GM18868 (cell line): Measurements from ENCODE around the gene COL1A2.
A peak's percentile ranks its signal among the peaks of the same experiment; 100 is the strongest.

Source experiments
- ATAC-seq: cut with Tn5 transposase; IDR thresholded peaks from one replicate; pipeline ENCODE4 v1.9.1; 2021; ENCODE audit warnings: mild to moderate bottlenecking, moderate library complexity; ENCODE audit not compliant: unreplicated experiment

Gene COL1A2

DNA sequence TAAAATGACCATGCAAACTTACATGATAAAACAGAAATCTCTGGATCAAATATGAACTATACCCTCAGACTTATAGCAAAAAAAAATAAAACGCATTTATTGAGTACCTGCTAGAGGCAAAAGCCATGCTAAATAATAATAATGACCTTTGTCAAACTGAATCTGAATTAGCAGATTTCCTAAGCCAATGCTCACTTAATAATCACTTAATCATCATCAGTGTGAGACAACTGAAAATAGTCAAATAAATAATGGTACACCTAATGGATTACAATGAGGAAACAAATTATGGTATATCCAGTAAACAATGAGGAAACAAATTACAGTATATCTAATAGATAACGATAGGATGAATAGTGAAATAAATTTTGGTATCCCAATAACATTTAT lies 37.6 kb downstream of the COL1A2 start:
- ATAC-seq: no peak

DNA sequence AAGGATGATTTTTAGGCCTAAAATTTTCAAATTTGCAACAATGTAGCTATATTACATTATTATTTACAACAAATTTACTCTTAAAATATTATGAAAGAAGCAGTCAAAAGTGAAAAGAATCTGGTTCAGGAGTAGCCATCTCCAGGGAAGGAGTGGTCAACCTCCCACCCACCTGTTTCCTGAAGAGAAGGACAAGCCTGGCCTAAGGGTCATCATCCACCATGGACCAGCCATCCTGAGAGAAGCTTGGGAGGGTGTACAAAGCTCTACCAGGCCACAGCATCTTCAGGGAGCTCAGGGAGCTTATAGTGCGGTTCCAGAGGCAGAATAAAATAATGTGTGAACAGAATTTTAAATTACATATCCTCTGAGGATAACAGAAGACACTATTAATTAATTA lies 38.1 kb downstream of the COL1A2 start:
- no peak for ATAC-seq

DNA sequence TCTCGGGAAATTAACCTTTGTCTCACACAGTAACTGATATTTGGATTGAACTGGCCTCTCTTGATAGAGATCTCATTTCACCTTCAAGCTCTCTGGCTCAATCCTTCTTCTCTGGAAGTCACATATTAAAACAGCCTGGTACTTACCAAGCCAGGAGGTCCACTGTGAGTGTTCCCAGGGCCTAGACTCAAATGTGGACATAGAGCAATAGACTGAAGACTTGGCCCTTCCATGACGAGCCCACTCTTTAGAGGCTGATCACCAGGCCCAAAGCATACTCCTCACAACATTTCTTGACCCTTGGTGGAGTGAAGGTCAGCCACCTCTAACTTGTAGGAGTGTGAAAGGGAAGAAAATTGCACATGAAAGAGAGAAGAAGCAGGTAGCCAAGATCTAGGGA lies 38.5 kb downstream of the COL1A2 start:
- no peak for ATAC-seq

DNA sequence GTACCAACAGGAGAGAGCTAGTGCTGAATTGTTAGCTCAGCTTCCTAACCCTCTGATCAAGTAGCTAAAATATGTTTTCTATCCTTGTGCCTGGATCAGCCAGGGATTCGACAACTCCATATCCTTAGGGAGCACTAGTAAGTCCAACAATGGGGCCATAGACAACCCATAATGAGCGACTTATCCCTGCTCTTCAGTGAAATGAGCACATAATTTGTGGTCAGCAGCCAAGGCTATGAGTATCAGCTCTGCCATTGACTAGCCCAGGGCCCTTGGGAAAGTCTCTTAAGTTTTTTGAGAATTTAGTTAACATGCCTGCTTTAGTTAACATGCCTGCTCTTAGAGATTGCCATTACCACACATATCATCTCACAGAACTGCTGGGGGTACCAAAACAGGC lies 39.3 kb downstream of the COL1A2 start:
- ATAC-seq: no peak

DNA sequence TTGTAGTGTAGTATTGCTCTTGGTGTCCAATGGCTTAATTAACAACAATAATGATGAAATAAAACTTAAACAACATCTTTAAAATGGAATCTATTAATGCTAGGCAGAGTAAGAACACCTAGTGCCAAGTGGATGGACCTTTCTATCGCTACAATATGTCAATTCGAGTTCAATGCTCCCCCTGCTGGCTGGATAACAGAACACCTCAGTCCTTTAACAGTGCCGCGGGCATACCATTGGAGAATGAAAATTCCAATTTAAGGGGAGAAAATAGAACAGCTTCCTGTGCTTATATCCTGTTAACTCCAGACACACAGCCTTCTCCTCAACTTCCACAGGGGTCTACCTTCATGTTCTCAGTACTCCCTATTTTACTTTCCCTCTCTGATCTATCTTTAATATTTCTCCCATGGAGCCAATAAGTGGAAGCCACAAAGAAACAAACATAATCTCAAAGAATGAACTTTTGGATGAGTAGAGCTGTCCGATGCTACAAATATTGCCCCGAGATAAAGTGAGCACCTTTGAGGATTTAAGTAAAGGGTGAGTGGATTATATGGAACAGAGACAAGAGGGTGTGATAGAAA lies 41.4 kb downstream of the COL1A2 start:
- peak; percentile 94 for ATAC-seq

DNA sequence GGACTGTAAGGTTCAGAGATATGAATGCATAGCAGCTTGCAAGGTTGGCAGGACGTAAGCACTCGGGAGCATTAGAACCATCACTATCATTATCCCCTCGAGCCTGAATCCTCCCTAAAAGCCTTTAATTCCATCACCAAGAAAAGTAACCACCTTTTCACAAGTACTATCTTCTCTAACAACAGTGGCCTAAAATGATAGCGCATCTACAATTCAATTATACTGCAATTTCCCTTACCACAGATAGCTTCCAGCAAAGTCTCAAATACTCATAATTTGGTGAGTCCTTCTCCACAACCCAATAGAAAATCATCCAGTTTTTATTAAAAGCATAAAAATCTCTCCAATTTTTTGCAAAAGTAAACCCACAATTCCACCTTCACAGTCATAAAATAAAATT lies 42.0 kb downstream of the COL1A2 start:
- no peak for ATAC-seq

DNA sequence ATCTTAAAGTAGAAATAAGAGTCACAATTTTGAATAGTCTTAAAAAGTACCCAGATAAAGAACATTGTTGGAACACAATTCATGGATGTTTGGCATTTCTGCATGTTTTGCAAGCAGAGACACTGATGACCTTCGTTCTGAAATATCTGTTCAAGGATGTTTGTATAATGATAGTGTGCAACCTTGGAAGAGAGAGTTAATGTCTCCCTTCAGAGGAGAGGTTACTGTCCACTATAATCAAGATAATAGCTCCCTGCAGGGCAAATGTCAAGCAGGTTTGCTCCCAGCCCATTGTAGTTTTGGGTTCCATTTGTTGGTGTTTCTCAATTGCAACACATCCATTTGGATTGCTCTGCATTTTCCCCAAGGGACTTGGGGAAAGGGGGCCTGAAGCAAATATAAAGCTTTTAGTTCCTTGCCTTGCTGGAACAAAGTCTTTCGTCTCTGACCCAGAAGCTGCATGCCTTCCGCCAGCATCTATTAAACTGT lies 45.2 kb downstream of the COL1A2 start:
- ATAC-seq: no peak

DNA sequence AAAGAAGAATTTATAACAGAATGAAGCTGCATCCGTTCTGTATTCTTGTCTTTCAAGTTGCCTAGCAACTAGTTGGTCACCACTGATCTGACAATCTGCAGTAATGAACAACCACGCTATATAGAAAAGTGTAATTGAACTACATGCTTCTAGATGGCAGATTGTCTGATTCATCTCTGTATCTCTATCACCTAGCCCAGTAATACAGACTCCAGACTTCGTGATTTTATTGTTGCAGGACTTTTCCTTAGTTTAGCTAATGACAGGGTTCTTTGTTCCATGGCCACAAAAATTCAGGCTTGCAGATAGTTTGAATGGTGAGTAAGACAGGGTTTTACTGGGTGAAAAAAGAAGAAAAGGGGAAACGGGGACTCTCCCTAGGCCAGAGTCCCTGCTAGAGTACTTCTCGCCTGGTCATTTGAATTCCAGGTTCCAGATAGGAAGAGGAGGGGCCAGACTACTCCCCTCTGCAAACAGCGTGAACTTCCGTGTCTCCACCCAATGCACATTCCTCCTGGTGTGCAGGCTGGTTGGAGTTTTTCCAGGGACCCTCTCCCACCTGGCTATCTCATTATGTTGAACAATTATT lies 45.9 kb downstream of the COL1A2 start:
- ATAC-seq: no peak

DNA sequence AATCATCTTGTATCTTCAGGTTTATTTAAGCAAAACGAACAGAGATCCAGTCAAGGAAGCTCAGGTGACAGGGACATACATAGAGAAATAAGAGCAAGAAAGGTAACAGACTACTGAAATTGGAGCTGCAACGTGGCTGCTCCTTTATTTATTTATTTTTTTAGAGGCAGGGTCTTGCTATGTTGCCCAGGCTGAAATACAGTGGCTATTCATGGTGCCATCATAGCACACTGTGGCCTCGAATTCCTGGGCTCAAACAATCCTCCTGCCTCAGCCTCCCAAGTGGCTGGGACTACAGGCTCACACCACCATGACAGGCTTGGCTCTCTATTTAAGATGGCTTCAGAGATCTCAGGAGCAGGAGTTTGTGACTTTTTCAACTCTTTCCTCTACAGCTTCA lies 46.4 kb downstream of the COL1A2 start:
- no peak for ATAC-seq

DNA sequence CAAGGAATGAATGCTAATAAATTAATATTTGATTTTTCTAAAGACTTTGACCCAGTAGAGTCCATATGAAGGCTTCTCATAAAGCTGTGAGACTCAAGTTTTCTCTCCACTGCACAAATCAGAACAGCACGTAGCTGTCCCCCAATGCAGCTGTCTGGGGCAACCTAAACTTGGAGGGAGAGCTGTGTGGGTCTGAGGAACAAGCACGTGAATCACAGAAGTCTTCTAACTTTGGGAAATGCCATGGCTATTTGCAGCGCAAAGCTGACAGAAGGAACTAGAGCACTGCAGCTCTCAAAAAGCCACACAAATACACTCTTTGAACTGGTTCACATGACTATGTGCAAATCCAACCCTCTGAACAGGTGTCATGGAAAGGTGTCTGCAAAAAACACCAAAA lies 47.9 kb downstream of the COL1A2 start:
- no peak for ATAC-seq

DNA sequence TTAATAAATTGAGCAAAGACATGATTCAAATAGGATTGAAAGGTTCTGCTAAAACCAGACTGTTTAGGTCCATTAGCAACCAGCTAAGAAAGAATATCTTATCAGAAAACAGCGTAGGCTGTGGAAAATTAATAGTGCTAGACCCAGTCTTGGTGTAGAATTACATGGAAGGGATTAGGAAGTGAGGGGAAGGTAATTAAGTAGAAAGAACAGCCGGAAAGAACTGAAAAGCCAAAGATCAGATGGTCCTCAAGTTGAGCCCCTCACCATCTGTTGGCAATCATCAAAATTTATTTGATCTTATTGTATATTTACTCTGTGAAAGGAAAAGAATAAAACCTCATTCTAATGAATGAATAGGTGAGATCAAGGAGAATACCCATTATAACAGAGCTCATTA lies 50.1 kb downstream of the COL1A2 start:
- ATAC-seq: no peak

DNA sequence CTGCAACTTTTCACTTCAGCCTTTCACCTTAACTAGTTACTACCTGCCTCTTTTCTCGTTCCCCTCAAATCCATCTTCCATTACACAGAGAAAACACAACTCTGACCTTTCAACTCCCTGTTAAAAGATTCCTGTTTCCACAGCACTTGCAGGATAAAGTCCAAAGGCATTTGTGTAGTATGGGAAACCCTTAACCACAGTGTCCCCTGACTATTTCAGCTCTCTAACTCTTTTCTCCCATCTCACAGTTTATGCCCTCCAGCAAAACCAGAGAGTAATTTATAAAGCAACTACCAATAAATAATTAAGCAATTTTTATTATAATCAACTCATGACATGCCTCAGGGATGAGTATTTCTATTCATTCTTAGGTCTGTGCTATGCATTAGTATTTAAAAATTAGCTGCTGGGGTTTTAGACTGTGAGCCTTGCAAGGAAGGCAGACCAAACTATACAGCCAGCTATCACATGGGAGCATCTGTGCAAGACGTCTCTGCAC lies 51.0 kb downstream of the COL1A2 start:
- no peak for ATAC-seq

DNA sequence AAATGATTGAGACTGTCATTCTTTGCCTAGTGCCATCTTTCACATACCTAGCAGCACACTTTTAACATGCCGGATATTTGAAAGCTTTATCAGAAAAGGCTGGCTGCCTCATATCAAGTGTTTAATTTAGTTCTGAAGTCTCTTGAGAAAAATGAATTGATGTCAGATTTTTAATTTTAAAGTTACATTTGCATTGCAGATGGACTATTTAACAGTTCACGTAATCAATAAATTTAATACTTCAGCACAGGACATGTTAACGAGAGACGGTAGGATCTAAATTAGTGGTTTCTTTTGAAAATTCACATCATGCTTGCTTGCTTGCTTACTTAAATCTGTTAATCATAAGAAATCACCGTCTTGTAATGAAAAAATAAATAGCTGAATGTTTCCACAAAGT lies 51.6 kb downstream of the COL1A2 start:
- ATAC-seq: no peak

DNA sequence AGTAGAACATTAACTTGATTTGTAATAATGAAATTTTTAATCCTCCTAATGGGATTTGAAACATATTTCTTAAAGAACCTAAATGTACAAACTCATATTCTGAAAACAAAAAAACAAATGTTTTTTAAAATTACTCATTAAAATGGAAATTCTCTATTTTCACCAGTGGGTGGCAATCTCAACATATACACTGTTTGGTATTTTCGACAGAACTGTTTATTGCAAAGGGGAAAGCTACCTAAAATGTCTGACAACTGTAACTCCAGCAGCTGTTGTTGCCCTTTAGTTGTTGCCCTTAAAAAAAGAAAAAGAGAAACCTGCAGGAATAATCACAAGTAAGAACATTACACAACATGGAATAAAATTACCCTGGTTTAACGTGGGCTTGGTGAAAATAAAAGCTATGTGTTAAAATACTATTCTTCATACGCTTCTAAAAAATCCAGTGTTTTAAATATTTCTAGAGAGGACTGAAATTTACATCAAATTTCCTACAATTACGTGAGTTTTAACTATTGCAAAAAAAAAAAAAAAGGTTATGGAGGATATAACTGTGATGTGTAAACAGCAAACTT lies 54.5 kb downstream of the COL1A2 start:
- peak; percentile 80 for ATAC-seq

DNA sequence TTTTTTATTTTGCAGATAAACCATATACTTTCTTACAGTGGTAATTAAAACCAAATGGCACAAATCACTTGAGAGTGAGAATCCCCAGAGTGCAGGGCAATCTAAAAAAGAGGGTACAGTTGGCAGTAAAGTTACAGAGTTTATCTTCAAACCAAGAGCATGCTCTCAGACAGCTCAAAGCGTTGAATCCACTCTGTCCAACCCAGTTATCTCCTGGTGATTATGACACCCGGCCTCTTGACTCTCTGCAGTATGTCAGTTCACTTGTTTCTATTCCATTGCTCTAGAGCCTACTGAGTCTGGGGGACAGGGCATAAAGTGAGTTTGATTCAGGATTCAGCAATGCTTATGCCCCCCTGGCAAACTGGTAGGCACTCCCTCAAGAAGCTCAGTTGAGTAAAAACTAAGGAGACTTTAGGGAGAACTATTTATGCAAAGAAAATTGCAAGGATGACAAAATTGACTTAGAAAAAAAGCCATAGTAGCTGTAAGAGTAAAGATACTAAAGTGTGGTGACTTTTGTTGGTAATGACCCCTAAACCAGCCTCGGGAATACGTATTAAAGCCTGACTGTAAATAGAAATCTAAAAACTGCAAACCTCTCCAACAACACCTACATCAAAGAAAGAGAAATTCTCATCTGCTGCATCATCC lies 55.5 kb downstream of the COL1A2 start:
- no peak for ATAC-seq

DNA sequence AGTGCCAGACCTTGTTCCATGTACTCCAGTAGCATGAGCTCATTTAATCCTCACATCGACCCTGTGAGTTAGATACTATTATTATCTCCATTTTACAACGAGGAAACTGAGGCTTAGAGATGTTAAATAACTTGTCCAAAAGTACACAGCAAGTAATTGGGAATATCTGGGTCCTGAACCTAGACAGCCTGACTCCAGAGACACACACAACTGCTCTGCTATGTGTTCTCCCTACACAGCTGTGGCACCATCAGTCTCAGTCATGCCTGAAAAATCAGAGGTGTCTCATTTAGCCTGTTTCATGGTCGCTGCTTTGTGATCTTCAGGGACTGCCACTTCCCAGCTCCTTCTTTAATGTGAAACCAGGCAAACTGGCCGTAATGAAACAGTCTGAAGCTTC lies 56.5 kb downstream of the COL1A2 start:
- no peak for ATAC-seq

DNA sequence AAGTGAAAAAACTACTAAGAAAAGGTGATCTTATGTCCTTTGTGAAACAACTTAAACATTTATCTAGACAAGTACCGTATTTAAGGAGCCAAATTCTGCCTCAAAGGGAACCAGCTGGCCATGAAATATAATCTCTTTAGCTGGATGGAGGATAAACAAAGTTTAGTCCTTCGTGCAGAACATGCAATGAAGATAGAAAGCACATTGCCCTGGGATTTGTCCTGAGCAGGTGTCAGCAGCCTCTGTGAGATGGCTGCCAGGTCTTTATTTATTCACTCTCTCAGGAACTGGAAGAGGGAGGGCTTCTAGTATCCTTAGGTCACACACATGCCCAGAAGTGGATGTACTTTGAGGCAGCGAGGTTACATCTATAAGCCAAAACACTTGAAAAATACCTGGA lies 57.5 kb downstream of the COL1A2 start:
- no peak for ATAC-seq

DNA sequence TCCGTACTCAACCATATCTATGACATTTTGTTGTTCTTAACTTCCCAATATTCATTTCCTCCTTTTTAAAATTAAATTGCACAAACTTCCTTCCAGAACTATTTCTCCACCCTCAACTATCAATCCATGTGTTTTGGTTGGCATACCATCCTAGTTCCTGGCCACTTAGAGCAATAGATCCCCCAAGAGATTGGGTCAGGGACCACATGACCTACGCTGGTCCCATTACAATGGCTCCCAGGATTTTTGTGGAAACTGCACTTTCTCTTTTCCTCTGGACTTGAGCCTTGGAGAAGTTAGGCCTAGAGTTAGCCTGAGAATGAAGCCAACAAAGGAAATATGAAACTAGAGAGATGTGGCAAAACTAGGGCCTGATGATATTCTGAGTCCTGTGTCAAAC lies 59.2 kb downstream of the COL1A2 start:
- no peak for ATAC-seq

DNA sequence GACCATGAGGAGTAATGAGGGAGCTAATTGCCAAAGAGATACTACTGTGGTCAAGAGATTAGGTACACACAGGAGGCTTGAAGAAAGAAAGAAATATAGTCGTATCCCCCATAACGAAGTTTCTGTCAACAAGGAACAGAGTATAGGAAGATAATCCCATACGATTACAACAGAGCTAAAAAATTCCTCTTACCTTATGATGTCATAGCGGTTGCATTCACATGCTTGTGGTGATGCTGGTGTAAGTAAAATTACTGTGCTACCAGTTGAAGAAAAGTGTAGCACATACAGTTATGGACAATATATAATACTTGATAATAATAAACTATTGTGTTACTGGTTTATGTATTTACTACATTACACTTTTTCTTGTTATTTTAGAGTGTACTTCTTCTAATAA lies 63.3 kb downstream of the COL1A2 start:
- no peak for ATAC-seq

DNA sequence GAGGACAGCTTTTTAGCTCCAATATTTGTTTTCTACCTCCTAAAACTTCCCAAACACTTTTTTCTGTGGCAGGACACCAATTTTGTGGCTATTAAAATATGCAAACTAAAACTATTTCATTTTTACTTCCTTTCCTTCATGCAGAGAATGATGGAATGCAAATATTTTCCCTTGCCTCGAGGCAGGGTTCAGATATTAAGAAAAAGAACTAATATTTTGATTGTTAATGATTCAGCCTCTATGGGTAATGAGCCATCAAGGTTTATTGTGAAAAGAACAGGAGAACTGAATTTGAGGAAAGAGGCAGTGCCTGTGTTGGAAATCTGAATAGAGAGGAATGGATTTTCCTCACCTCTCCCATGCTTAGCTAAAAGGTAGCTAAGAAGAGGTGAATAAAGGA lies 71.8 kb downstream of the COL1A2 start:
- no peak for ATAC-seq

DNA sequence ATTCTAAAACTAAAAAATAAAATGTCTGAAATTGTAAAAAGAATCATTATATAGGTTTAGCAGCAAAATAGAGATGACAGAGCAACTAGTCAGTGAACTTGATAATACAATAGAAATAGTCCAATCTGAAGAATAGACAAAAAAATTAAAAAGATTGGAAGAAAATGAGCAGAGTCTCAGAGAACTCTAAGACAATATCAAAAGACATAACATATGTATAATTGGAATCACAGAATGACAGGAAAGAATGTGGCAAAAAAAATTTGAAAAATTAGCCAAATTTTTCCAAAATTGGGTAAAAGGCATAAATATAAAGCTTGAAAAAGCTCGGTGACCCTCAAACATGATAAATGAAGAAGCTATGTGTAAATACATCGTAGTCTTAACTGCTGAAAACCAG lies 76.9 kb downstream of the COL1A2 start:
- ATAC-seq: no peak

DNA sequence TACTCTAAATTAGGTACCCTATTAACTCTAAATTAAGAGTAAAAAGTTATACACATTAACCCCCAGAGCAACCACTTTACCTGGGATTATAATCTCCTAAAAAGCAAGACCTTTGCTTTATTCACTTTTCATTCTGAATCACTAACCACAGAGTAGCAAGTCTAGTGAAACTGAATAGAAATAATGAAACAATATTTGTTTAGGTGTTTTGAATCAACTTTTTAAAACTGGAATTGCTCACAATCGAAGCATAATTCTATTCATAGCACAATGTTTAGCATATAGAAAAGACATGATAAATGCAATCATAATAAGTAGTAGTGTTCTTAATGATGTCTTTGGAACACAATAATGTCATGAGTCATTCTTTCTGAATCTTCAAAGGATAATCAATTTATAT lies 77.9 kb downstream of the COL1A2 start:
- ATAC-seq: peak; percentile 76
